ENCODE measurements around the gene REV3L. TPM values are rescaled to one million over a fixed set of nuclear protein-coding genes. Genes with fewer than 3 reads are reported as not detected.

The REV3L gene
- total RNA-seq, 3 donors from 2014 or later (not counting 1 experiment from before 2014, with no cell fraction given) = 18.1 to 25.5 (median 22.7) TPM

GRCh38 chr6:111503660-111504059, 20.6 kb upstream of the REV3L start:
- Histone ChIP-seq H3K4me3 (ENCODE audit: low read length) (no peak overlapping the region), H3K27ac (ENCODE audit: low read length) (no peak overlapping the region), H3K9me3 (ENCODE audit: control insufficient read depth, insufficient read depth, low read length) (no peaks in the 10 kb centered on the region), H3K4me1 (ENCODE audit: control insufficient read depth, insufficient read depth, low read length) (no peaks in the 10 kb centered on the region), H3K36me3 (ENCODE audit: control insufficient read depth, insufficient read depth, low read length) (no peaks in the 10 kb centered on the region), H3K27me3 (ENCODE audit: control insufficient read depth, insufficient read depth, low read length) (no peaks in the 10 kb centered on the region)
- intact Hi-C loops (cut with micrococcal nuclease) = no loop called here
- H3K9me3 Mint-ChIP-seq = no peaks in the 10 kb centered on the region
- no peak for DNase-seq
- no peak for TF ChIP-seq CTCF (IDR thresholded peaks at IDR 0.05)
- H3K27me3 Mint-ChIP-seq (ENCODE audit: low read depth in 2 of 2) = no peaks in the 10 kb centered on the region
- no peak overlapping the region for H3K27ac Mint-ChIP-seq
- ATAC-seq = no peak
- H3K36me3 Mint-ChIP-seq = no peaks in the 10 kb centered on the region
- WGBS (ENCODE audit: insufficient coverage) = no CpG with 5 or more reads among the region's 2 CpGs
- no peak overlapping the region for H3K4me3 Mint-ChIP-seq
- H3K4me1 Mint-ChIP-seq = peaks cover 6 to 10% of the 10 kb centered on the region in 2 donors

GRCh38 chr6:111503194-111503593, 20.2 kb upstream of the REV3L start:
- intact Hi-C loops (cut with micrococcal nuclease) = no loop called here
- Histone ChIP-seq H3K4me3 (ENCODE audit: low read length) (no peak overlapping the region), H3K27ac (ENCODE audit: low read length) (no peak overlapping the region), H3K36me3 (ENCODE audit: control insufficient read depth, insufficient read depth, low read length) (no peaks in the 10 kb centered on the region), H3K4me1 (ENCODE audit: control insufficient read depth, insufficient read depth, low read length) (no peaks in the 10 kb centered on the region), H3K27me3 (ENCODE audit: control insufficient read depth, insufficient read depth, low read length) (no peaks in the 10 kb centered on the region), H3K9me3 (ENCODE audit: control insufficient read depth, insufficient read depth, low read length) (no peaks in the 10 kb centered on the region)
- WGBS (ENCODE audit: insufficient coverage) = 100% methylated on average over 1 of the region's 1 CpG
- ATAC-seq (no peak), DNase-seq (no peak)
- peaks cover 6 to 10% of the 10 kb centered on the region in 2 donors for H3K4me1 Mint-ChIP-seq
- H3K27ac Mint-ChIP-seq = no peak overlapping the region
- no peaks in the 10 kb centered on the region for H3K36me3 Mint-ChIP-seq
- no peak for TF ChIP-seq CTCF (IDR thresholded peaks at IDR 0.05)
- H3K9me3 Mint-ChIP-seq = no peaks in the 10 kb centered on the region
- no peaks in the 10 kb centered on the region for H3K27me3 Mint-ChIP-seq (ENCODE audit: low read depth in 2 of 2)
- no peak overlapping the region for H3K4me3 Mint-ChIP-seq

GRCh38 chr6:111502154-111502553, 19.1 kb upstream of the REV3L start:
- Histone ChIP-seq H3K27ac (ENCODE audit: low read length) (no peak overlapping the region), H3K36me3 (ENCODE audit: control insufficient read depth, insufficient read depth, low read length) (no peaks in the 10 kb centered on the region), H3K4me3 (ENCODE audit: low read length) (no peak overlapping the region), H3K27me3 (ENCODE audit: control insufficient read depth, insufficient read depth, low read length) (no peaks in the 10 kb centered on the region), H3K9me3 (ENCODE audit: control insufficient read depth, insufficient read depth, low read length) (no peaks in the 10 kb centered on the region), H3K4me1 (ENCODE audit: control insufficient read depth, insufficient read depth, low read length) (no peaks in the 10 kb centered on the region)
- no peaks in the 10 kb centered on the region for H3K36me3 Mint-ChIP-seq
- TF ChIP-seq CTCF (IDR thresholded peaks at IDR 0.05) = no peak
- no peak for ATAC-seq
- intact Hi-C loops (cut with micrococcal nuclease) = no loop called here
- no peaks in the 10 kb centered on the region for H3K27me3 Mint-ChIP-seq (ENCODE audit: low read depth in 2 of 2)
- no peak overlapping the region for H3K27ac Mint-ChIP-seq
- WGBS (ENCODE audit: insufficient coverage) = 100% methylated on average over 1 of the region's 2 CpGs
- H3K4me3 Mint-ChIP-seq = no peak overlapping the region
- no peaks in the 10 kb centered on the region for H3K9me3 Mint-ChIP-seq
- DNase-seq = no peak
- peaks cover 6 to 10% of the 10 kb centered on the region in 2 donors for H3K4me1 Mint-ChIP-seq

GRCh38 chr6:111499269-111499793, 16.3 kb upstream of the REV3L start:
- Histone ChIP-seq H3K36me3 (ENCODE audit: control insufficient read depth, insufficient read depth, low read length) (no peaks in the 10 kb centered on the region), H3K4me1 (ENCODE audit: control insufficient read depth, insufficient read depth, low read length) (no peaks in the 10 kb centered on the region), H3K27me3 (ENCODE audit: control insufficient read depth, insufficient read depth, low read length) (no peaks in the 10 kb centered on the region), H3K9me3 (ENCODE audit: control insufficient read depth, insufficient read depth, low read length) (no peaks in the 10 kb centered on the region), H3K27ac (ENCODE audit: low read length) (no peak overlapping the region), H3K4me3 (ENCODE audit: low read length) (no peak overlapping the region)
- no peak overlapping the region for H3K27ac Mint-ChIP-seq
- H3K36me3 Mint-ChIP-seq = no peaks in the 10 kb centered on the region
- no peaks in the 10 kb centered on the region for H3K4me1 Mint-ChIP-seq
- no peak for TF ChIP-seq CTCF (IDR thresholded peaks at IDR 0.05)
- H3K4me3 Mint-ChIP-seq = no peak overlapping the region
- H3K27me3 Mint-ChIP-seq (ENCODE audit: low read depth in 2 of 2) = no peaks in the 10 kb centered on the region
- intact Hi-C loops (cut with micrococcal nuclease) = no loop called here
- no peaks in the 10 kb centered on the region for H3K9me3 Mint-ChIP-seq
- DNase-seq (no peak), ATAC-seq (no peak)
- WGBS (ENCODE audit: insufficient coverage) = 100% methylated on average over 1 of the region's 2 CpGs

All from natural killer cell (primary cell).